B cell (primary cell): ENCODE results near the gene IKZF1. TPM values are rescaled to one million over a fixed set of nuclear protein-coding genes. Genes with fewer than 3 reads are reported as not detected.

Experiments used
- ATAC-seq: fragments of 200-7000 bp; cut with Tn5 transposase; one replicate; pipeline ENCODE4 v1.10.0; 2021; ENCODE audit warnings: low read depth, mild to moderate bottlenecking, moderate number of reproducible peaks, moderate library complexity
- CTCF ChIA-PET: fragments of 350-600 bp; sonication (Branson Sonifier 250); formaldehyde crosslinking; loops from one replicate; lab custom pipeline; 2021; ENCODE audit warnings: antibody characterized with exemption, inconsistent platforms; lab: Charles Lee
- POLR2A ChIA-PET: fragments of 350-600 bp; sonication (Branson Sonifier 250); formaldehyde crosslinking; loops from one replicate; lab custom pipeline; 2021; ENCODE audit warnings: antibody characterized with exemption; lab: Charles Lee
- DNase-seq: peaks from one replicate; pipeline ENCODE4 v3.0.0; 2013
- H2AFZ ChIP-seq: 2 replicates; pipeline ENCODE4 v1.6.1; 2012; ENCODE audit warnings: mild to moderate bottlenecking, low read depth, low read length; ENCODE audit not compliant: insufficient read depth, poor library complexity, severe bottlenecking
- H3K27ac ChIP-seq, 2 donors: 1 replicate in 1 of 2; 2 replicates in 1 of 2; pipeline ENCODE4 v1.5.1; 2012 to 2013; ENCODE audit warnings: low read length in 2 of 2, mild to moderate bottlenecking in 2 of 2, moderate library complexity in 1 of 2
- H3K27me3 ChIP-seq, 4 experiments: fragments of 200-600 bp in 1 of 4; sonication (generic) in 1 of 4; replicated peaks in 1 of 4; 1 replicate in 2 of 4; 2 replicates in 2 of 4; pipeline versions ENCODE4 v1.6.1 to v1.7.0; 2013 to 2016; ENCODE audit warnings: low read length in 3 of 4, mild to moderate bottlenecking in 2 of 4, mixed read lengths in 1 of 4, moderate library complexity in 1 of 4; ENCODE audit not compliant: insufficient read depth in 4 of 4, control insufficient read depth in 3 of 4; ENCODE audit errors: control extremely low read depth in 1 of 4
- H3K36me3 ChIP-seq, 2 experiments: replicated peaks in 1 of 2; 1 replicate in 1 of 2; 2 replicates in 1 of 2; pipeline versions ENCODE4 v1.6.1 to v1.7.1; 2013; ENCODE audit warnings: low read length in 1 of 2; ENCODE audit not compliant: insufficient read depth in 2 of 2, control insufficient read depth in 1 of 2; ENCODE audit errors: control extremely low read depth in 1 of 2, extremely low read depth in 1 of 2
- H3K4me1 ChIP-seq, 2 donors: fragments of 200-600 bp in 1 of 2; sonication (generic) in 1 of 2; 1 replicate in 1 of 2; 2 replicates in 1 of 2; pipeline versions ENCODE4 v1.5.1 to v1.6.1; 2013 to 2017; ENCODE audit warnings: low read length in 2 of 2; ENCODE audit not compliant: control insufficient read depth in 2 of 2, insufficient read depth in 2 of 2
- H3K4me2 ChIP-seq: replicated peaks from 2 replicates; pipeline ENCODE3; 2012; ENCODE audit warnings: mild to moderate bottlenecking, low read depth, low read length; ENCODE audit not compliant: poor library complexity, severe bottlenecking
- H3K4me3 ChIP-seq, 5 experiments: fragments of 200-600 bp in 1 of 5; sonication (generic) in 1 of 5; 1 replicate in 3 of 5; 2 replicates in 2 of 5; pipeline versions ENCODE4 v1.5.1 to v1.7.0; 2011 to 2016; ENCODE audit warnings: low read length in 4 of 5, mild to moderate bottlenecking in 4 of 5, low read depth in 2 of 5, control low read depth in 1 of 5, moderate library complexity in 1 of 5; ENCODE audit not compliant: insufficient read depth in 1 of 5; ENCODE audit errors: control extremely low read depth in 1 of 5, extremely low read depth in 1 of 5
- H3K79me2 ChIP-seq: fragments of 200-600 bp; sonication (generic); one replicate; pipeline ENCODE4 v1.6.0; 2016; ENCODE audit warnings: low read length; ENCODE audit not compliant: control insufficient read depth, insufficient read depth
- H3K9ac ChIP-seq: fragments of 200-600 bp; sonication (generic); 2 replicates; pipeline ENCODE4 v1.6.1; 2017; ENCODE audit warnings: mild to moderate bottlenecking, low read length, moderate library complexity
- H3K9me3 ChIP-seq, 3 donors: one replicate each; pipeline versions ENCODE4 v1.6.1 to v1.7.1; 2013; ENCODE audit warnings: low read length in 2 of 3; ENCODE audit not compliant: control insufficient read depth in 2 of 3, insufficient read depth in 1 of 3; ENCODE audit errors: control extremely low read depth in 1 of 3
- H4K20me1 ChIP-seq: 2 replicates; pipeline ENCODE4 v1.6.0; 2012; ENCODE audit warnings: mild to moderate bottlenecking, low read length; ENCODE audit not compliant: insufficient read depth, control insufficient read depth, poor library complexity, severe bottlenecking
- H3K27ac Mint-ChIP-seq: one replicate; pipeline ENCODE4 v1.8.0; 2021; ENCODE audit warnings: mixed read lengths
- H3K27me3 Mint-ChIP-seq: one replicate; pipeline ENCODE4 v1.8.0; 2021; ENCODE audit warnings: mixed read lengths
- H3K4me1 Mint-ChIP-seq: one replicate; pipeline ENCODE4 v1.8.0; 2021; ENCODE audit warnings: mixed read lengths
- H3K4me3 Mint-ChIP-seq: one replicate; pipeline ENCODE4 v1.8.0; 2021; ENCODE audit warnings: mixed read lengths
- H3K9me3 Mint-ChIP-seq: one replicate; pipeline ENCODE4 v1.8.0; 2022; ENCODE audit warnings: mixed read lengths; ENCODE audit not compliant: insufficient read depth
- EZH2 ChIP-seq: IDR thresholded peaks from 2 replicates; pipeline ENCODE4 v1.6.1; 2012; ENCODE audit warnings: borderline replicate concordance, low read depth, mild to moderate bottlenecking, moderate library complexity, low read length; ENCODE audit not compliant: insufficient read depth, poor library complexity, severe bottlenecking
- WGBS: methylation state at CpG from one replicate; pipeline ENCODE4 v1.1.5; 2013; ENCODE audit warnings: missing lambda C conversion rate; ENCODE audit not compliant: insufficient coverage; 5-methylcytosine and 5-hydroxymethylcytosine counted together
- intact Hi-C: fragments of 100-400 bp; cut with micrococcal nuclease; formaldehyde crosslinking; loops from one replicate; pipeline ENCODE4 v1.10.0; 2022
- polyA plus RNA-seq: library from polyadenylated mRNA; depleted of rRNA; stranded (reverse); fragments of >200 nt; gene quantifications from 2 replicates; pipeline ENCODE4 v1.2.3, GENCODE V29; 2012
- total RNA-seq, 2 donors: library from RNA; stranded (reverse); fragments of 120-200 nt in 1 of 2; gene quantifications; 1 replicate in 1 of 2; 2 replicates in 1 of 2; pipeline versions ENCODE4 v1.2.3 to v1.2.4, GENCODE V29; 2013 to 2022
- TF ChIP-seq, protein P1 (sequence below): fragments of 200-600 bp; IDR thresholded peaks from one replicate; pipeline ENCODE4 v1.8.0; 2022; ENCODE audit warnings: antibody characterized with exemption, mild to moderate bottlenecking

The IKZF1 gene
- total and polyA plus RNA-seq, 2 donors (not counting 1 experiment from before 2014, with no cell fraction given), result 199 to 254 TPM

DNA sequence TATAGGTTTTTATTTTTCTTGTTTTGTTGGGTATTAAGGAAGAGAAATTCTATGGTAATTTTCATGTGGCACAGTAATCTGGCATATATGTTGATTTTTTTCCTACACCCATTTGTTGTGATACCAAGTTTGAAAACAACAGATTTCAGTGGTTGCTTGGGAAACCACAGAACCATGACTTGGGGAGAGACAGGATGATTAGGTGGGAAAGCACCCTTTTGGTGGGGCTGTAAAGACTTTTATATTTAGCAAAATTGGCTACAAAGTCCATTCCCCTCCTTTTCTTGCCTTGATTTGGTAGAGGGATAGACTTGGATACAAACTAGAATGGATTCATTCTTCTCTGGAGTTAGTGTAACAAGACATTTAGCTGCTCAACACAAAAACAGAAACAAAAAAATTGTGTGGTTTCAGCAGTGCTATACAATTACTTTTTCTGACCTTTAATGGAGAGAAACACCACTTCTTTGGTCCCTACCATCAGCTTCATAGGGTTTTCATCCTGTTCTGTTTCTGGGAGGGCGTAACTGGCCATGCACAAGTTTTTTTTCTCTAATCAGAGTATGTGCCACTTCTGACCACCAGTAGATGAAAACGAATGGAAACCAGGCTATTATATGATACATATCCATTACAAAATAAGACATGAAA, 92.9 kb downstream of the IKZF1 start:
- Histone ChIP-seq H3K79me2 (peaks cover 95% of the 10 kb centered on the region), H3K4me1 (peaks cover 65 to 70% of the 10 kb centered on the region in 2 donors), H4K20me1 (no peaks in the 10 kb centered on the region), H3K4me3 (peak overlapping the region in 1 of 5 experiments; percentile 23), H3K27ac (peak overlapping the region; percentile 86 to 94), H3K27me3 (no peaks in the 10 kb centered on the region), H3K9me3 (peaks cover 0 to 10% (median 0%) of the 10 kb centered on the region in 3 donors), H3K4me2 (peak overlapping the region; percentile 75), H2AFZ (no peak overlapping the region), H3K9ac (peak overlapping the region; percentile 38), H3K36me3 (peaks cover 6 to 78% of the 10 kb centered on the region in 2 experiments)
- peaks cover 77% of the 10 kb centered on the region for H3K4me1 Mint-ChIP-seq
- H3K27ac Mint-ChIP-seq, result peak overlapping the region; percentile 97
- TF ChIP-seq, protein P1, sequence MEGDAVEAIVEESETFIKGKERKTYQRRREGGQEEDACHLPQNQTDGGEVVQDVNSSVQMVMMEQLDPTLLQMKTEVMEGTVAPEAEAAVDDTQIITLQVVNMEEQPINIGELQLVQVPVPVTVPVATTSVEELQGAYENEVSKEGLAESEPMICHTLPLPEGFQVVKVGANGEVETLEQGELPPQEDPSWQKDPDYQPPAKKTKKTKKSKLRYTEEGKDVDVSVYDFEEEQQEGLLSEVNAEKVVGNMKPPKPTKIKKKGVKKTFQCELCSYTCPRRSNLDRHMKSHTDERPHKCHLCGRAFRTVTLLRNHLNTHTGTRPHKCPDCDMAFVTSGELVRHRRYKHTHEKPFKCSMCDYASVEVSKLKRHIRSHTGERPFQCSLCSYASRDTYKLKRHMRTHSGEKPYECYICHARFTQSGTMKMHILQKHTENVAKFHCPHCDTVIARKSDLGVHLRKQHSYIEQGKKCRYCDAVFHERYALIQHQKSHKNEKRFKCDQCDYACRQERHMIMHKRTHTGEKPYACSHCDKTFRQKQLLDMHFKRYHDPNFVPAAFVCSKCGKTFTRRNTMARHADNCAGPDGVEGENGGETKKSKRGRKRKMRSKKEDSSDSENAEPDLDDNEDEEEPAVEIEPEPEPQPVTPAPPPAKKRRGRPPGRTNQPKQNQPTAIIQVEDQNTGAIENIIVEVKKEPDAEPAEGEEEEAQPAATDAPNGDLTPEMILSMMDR, result no peak
- TF ChIP-seq EZH2, result no peak
- H3K4me3 Mint-ChIP-seq, result peak overlapping the region; percentile 75
- no CpG with 5 or more reads among the region's 2 CpGs for WGBS
- peak; percentile 60 for DNase-seq
- ATAC-seq, result no peak
- intact Hi-C loops, result loop anchor here (1.0 kb wide), 1 partner anchor 10 kb away; no protein-coding TSS in a partner anchor
- ChIA-PET POLR2A (interaction anchor here (0.5 to 5.3 kb wide), 3 partner anchors 8 to 92 kb away, joined by 3 to 25 read pairs (median 3); no protein-coding TSS in a partner anchor), CTCF (interaction anchor here (1.0 to 2.4 kb wide), 5 partner anchors 8 to 29 kb away, joined by 3 to 11 read pairs (median 5); no protein-coding TSS in a partner anchor)
- H3K9me3 Mint-ChIP-seq, result no peaks in the 10 kb centered on the region
- no peaks in the 10 kb centered on the region for H3K27me3 Mint-ChIP-seq

DNA sequence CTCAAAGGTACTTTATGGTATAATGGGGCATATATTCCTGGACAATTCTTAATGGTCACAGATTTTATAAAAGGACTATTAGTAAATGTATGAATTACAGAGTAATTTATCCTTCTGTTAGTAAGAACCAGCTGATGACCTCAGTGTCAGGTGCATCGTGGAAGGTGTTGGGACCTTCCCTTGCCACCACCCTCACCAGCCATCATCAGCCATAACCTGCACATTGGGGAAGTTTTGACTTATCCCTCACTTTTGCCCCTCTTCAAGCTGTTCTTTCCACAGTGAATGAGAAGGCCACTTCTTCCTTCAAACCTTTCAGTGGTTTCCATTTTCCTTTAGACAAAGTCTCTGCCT, 93.4 kb downstream of the IKZF1 start:
- Histone ChIP-seq H3K36me3 (peaks cover 4 to 78% of the 10 kb centered on the region in 2 experiments), H2AFZ (no peak overlapping the region), H3K27me3 (no peaks in the 10 kb centered on the region), H3K27ac (peak overlapping the region; percentile 86 to 94), H3K79me2 (peaks cover 90% of the 10 kb centered on the region), H3K4me3 (peak overlapping the region in 1 of 5 experiments; percentile 23), H3K9ac (no peak overlapping the region), H3K4me2 (peak overlapping the region; percentile 75), H3K4me1 (peaks cover 60 to 65% of the 10 kb centered on the region in 2 donors), H4K20me1 (no peaks in the 10 kb centered on the region), H3K9me3 (peaks cover 0 to 10% (median 0%) of the 10 kb centered on the region in 3 donors)
- peak overlapping the region; percentile 75 for H3K4me3 Mint-ChIP-seq
- H3K4me1 Mint-ChIP-seq, result peaks cover 77% of the 10 kb centered on the region
- peak overlapping the region; percentile 97 for H3K27ac Mint-ChIP-seq
- ChIA-PET POLR2A (interaction anchor here (1.0 to 5.3 kb wide), 2 partner anchors 8 to 14 kb away, joined by 3 to 25 read pairs; no protein-coding TSS in a partner anchor), CTCF (interaction anchor here (1.0 to 2.4 kb wide), 4 partner anchors 10 to 30 kb away, joined by 3 to 11 read pairs (median 8); no protein-coding TSS in a partner anchor)
- no peak for TF ChIP-seq EZH2
- TF ChIP-seq, protein P1, result no peak
- WGBS, result no CpG with 5 or more reads among the region's 1 CpG
- H3K27me3 Mint-ChIP-seq, result no peaks in the 10 kb centered on the region
- intact Hi-C loops, result loop anchor here (1.0 kb wide), 1 partner anchor 9 kb away; no protein-coding TSS in a partner anchor
- no peak for DNase-seq
- ATAC-seq, result no peak
- H3K9me3 Mint-ChIP-seq, result no peaks in the 10 kb centered on the region
